IMR-90 (cell line): ENCODE results near the gene SLC16A4. TPM values are rescaled to one million over a fixed set of nuclear protein-coding genes. Genes with fewer than 3 reads are reported as not detected.
A peak's percentile ranks its signal among the peaks of the same experiment; 100 is the strongest.

ENCODE experiments used
- ATAC-seq: fragments of 200-7000 bp; cut with Tn5 transposase; 2 replicates; pipeline ENCODE4 v1.9.1; 2020; ENCODE audit warnings: low read depth, mild to moderate bottlenecking, moderate library complexity
- BruUV-seq: library from RNA; stranded (reverse); fragments of 400-500 nt; replicated peaks from 2 replicates; lab custom pipeline; 2021; lab: Mats Ljungman, UMichigan
- CTCF ChIA-PET: fragments of 300-600 bp; formaldehyde crosslinking; extraction: SDS; loops from one replicate; lab custom pipeline; 2021; ENCODE audit warnings: antibody characterized with exemption; lab: Yijun Ruan, JAX
- POLR2A ChIA-PET: fragments of 300-600 bp; sonication (Branson Sonifier 250); formaldehyde crosslinking; loops from one replicate; lab custom pipeline; 2022; ENCODE audit warnings: antibody characterized with exemption; ENCODE audit not compliant: unreplicated experiment; lab: Charles Lee
- DNase-seq: peaks from one replicate; pipeline ENCODE4 v3.0.0; 2013
- H2AFZ ChIP-seq: replicated peaks from 2 replicates; pipeline ENCODE3; 2013; ENCODE audit warnings: low read length, mild to moderate bottlenecking; ENCODE audit not compliant: poor library complexity
- H2AK5ac ChIP-seq: 2 replicates; pipeline ENCODE4 v1.6.1; 2013; ENCODE audit warnings: low read depth, low read length, inconsistent platforms
- H2AK9ac ChIP-seq: replicated peaks from 2 replicates; pipeline ENCODE3; 2013; ENCODE audit warnings: mild to moderate bottlenecking, low read depth, low read length, moderate library complexity; ENCODE audit not compliant: poor library complexity
- H2BK120ac ChIP-seq: 2 replicates; pipeline ENCODE4 v1.6.1; 2013; ENCODE audit warnings: low read depth, low read length, inconsistent platforms
- H2BK15ac ChIP-seq: 3 replicates; pipeline ENCODE4 v1.6.1; 2013; ENCODE audit warnings: low read depth, low read length, inconsistent platforms
- H2BK20ac ChIP-seq: 2 replicates; pipeline ENCODE4 v1.6.1; 2013; ENCODE audit warnings: low read depth, mild to moderate bottlenecking, inconsistent platforms, low read length, moderate library complexity
- H2BK5ac ChIP-seq: 2 replicates; pipeline ENCODE4 v1.6.1; 2013; ENCODE audit warnings: mild to moderate bottlenecking, low read depth, low read length, inconsistent platforms; ENCODE audit not compliant: poor library complexity, severe bottlenecking
- H3K14ac ChIP-seq: replicated peaks from 2 replicates; pipeline ENCODE4 v1.6.1; 2013; ENCODE audit warnings: low read depth, low read length, inconsistent platforms
- H3K18ac ChIP-seq: 2 replicates; pipeline ENCODE4 v1.6.1; 2013; ENCODE audit warnings: low read depth, low read length, control low read depth
- H3K23ac ChIP-seq: 2 replicates; pipeline ENCODE4 v1.6.1; 2013; ENCODE audit warnings: low read depth, low read length, inconsistent platforms
- H3K27ac ChIP-seq: 2 replicates; pipeline ENCODE4 v1.5.1; 2013; ENCODE audit warnings: mild to moderate bottlenecking, control low read depth, low read length; ENCODE audit not compliant: insufficient read depth
- H3K27me3 ChIP-seq: 2 replicates; pipeline ENCODE4 v1.6.1; 2013; ENCODE audit warnings: low read length; ENCODE audit not compliant: control insufficient read depth, insufficient read depth
- H3K36me3 ChIP-seq: 2 replicates; pipeline ENCODE4 v1.6.1; 2013; ENCODE audit warnings: low read length, mixed read lengths; ENCODE audit not compliant: control insufficient read depth, insufficient read depth
- H3K4ac ChIP-seq: 2 replicates; pipeline ENCODE4 v1.6.1; 2013; ENCODE audit warnings: low read depth, low read length, inconsistent platforms
- H3K4me1 ChIP-seq: 2 replicates; pipeline ENCODE4 v1.6.1; 2013; ENCODE audit warnings: low read length, mixed read lengths; ENCODE audit not compliant: control insufficient read depth, insufficient read depth
- H3K4me2 ChIP-seq: 2 replicates; pipeline ENCODE4 v1.6.1; 2013; ENCODE audit warnings: low read depth, mild to moderate bottlenecking, control low read depth, low read length, moderate library complexity
- H3K4me3 ChIP-seq: 2 replicates; pipeline ENCODE4 v1.5.1; 2013; ENCODE audit warnings: low read depth, mild to moderate bottlenecking, control low read depth, low read length, moderate library complexity; ENCODE audit not compliant: insufficient read depth
- H3K56ac ChIP-seq: 2 replicates; pipeline ENCODE4 v1.6.1; 2013; ENCODE audit warnings: low read length, inconsistent platforms; ENCODE audit not compliant: insufficient read depth; ENCODE audit errors: extremely low read depth
- H3K79me1 ChIP-seq, 2 experiments: 2 replicates each; pipeline ENCODE4 v1.6.1; 2013; ENCODE audit warnings: low read length in 2 of 2, inconsistent platforms in 1 of 2, low read depth in 1 of 2
- H3K9ac ChIP-seq: 2 replicates; pipeline ENCODE4 v1.6.1; 2013; ENCODE audit warnings: low read depth, low read length, control low read depth
- H3K9me1 ChIP-seq: 2 replicates; pipeline ENCODE4 v1.6.1; 2013; ENCODE audit warnings: low read length, inconsistent platforms; ENCODE audit not compliant: insufficient read depth
- H3K9me3 ChIP-seq: 2 replicates; pipeline ENCODE4 v1.6.1; 2013; ENCODE audit warnings: low read length; ENCODE audit not compliant: control insufficient read depth, insufficient read depth
- H4K20me1 ChIP-seq: 2 replicates; pipeline ENCODE4 v1.6.1; 2013; ENCODE audit warnings: low read length, inconsistent platforms; ENCODE audit not compliant: insufficient read depth
- H4K5ac ChIP-seq: 2 replicates; pipeline ENCODE4 v1.6.1; 2013; ENCODE audit warnings: mild to moderate bottlenecking, low read depth, low read length, control low read depth
- H4K8ac ChIP-seq, 2 experiments: 2 replicates each; pipeline ENCODE4 v1.6.1; 2013; ENCODE audit warnings: low read depth in 2 of 2, low read length in 2 of 2, control low read depth in 1 of 2, inconsistent platforms in 1 of 2
- H4K91ac ChIP-seq: 2 replicates; pipeline ENCODE4 v1.6.1; 2013; ENCODE audit warnings: low read depth, low read length, inconsistent platforms; ENCODE audit not compliant: insufficient read depth
- BHLHE40 ChIP-seq: fragments of 150-350 bp; IDR thresholded peaks from 2 replicates; pipeline ENCODE4 v1.6.1; 2016; ENCODE audit warnings: mild to moderate bottlenecking, low read depth, low read length
- CEBPB ChIP-seq: IDR thresholded peaks from 2 replicates; pipeline ENCODE4 v1.6.1; 2012; ENCODE audit warnings: low read depth, low read length, improper control_type of control experiment
- CHD1 ChIP-seq: IDR thresholded peaks from 2 replicates; pipeline ENCODE4 v1.6.1; 2012; ENCODE audit warnings: low read depth, low read length, improper control_type of control experiment
- FOS ChIP-seq: fragments of 150-350 bp; IDR thresholded peaks from 2 replicates; pipeline ENCODE4 v1.6.1; 2016; ENCODE audit warnings: low read depth, low read length
- MAFK ChIP-seq: IDR thresholded peaks from 2 replicates; pipeline ENCODE4 v1.6.1; 2012; ENCODE audit warnings: low read depth, low read length, improper control_type of control experiment
- MAZ ChIP-seq: IDR thresholded peaks from 2 replicates; pipeline ENCODE4 v1.6.1; 2012; ENCODE audit warnings: low read depth, mild to moderate bottlenecking, low read length, improper control_type of control experiment, moderate library complexity, borderline replicate concordance
- MXI1 ChIP-seq: IDR thresholded peaks from 2 replicates; pipeline ENCODE4 v1.6.1; 2012; ENCODE audit warnings: low read depth, mild to moderate bottlenecking, low read length, moderate library complexity, borderline replicate concordance
- NFE2L2 ChIP-seq: fragments of 150-350 bp; IDR thresholded peaks from 2 replicates; pipeline ENCODE4 v1.6.1; 2016; ENCODE audit warnings: low read depth, mild to moderate bottlenecking, low read length
- POLR2A ChIP-seq: IDR thresholded peaks from 2 replicates; pipeline ENCODE4 v1.6.1; 2012; ENCODE audit warnings: mild to moderate bottlenecking, low read depth, low read length
- RCOR1 ChIP-seq: IDR thresholded peaks from 2 replicates; pipeline ENCODE4 v1.6.1; 2012; ENCODE audit warnings: mild to moderate bottlenecking, low read length, improper control_type of control experiment; ENCODE audit not compliant: insufficient replicate concordance
- RFX5 ChIP-seq: IDR thresholded peaks from 2 replicates; pipeline ENCODE4 v1.8.0; 2012; ENCODE audit warnings: low read depth, mild to moderate bottlenecking, low read length, moderate library complexity
- USF2 ChIP-seq: fragments of 150-350 bp; IDR thresholded peaks from 2 replicates; pipeline ENCODE4 v1.6.1; 2017; ENCODE audit warnings: mild to moderate bottlenecking, antibody characterized with exemption, low read length, low read depth
- WGBS, 2 experiments: methylation state at CpG; one replicate each; pipeline versions ENCODE4 v1.1.5 to v1.1.7; 2013; ENCODE audit warnings: missing lambda C conversion rate in 2 of 2; ENCODE audit not compliant: insufficient read length in 1 of 2; ENCODE audit errors: extremely low coverage in 2 of 2; 5-methylcytosine and 5-hydroxymethylcytosine counted together
- dilution Hi-C: fragments of 300-500 bp; cut with HindIII; formaldehyde crosslinking; loops from one replicate; pipeline ENCODE4 v1.14.3; 2018; ENCODE audit warnings: low sequenced_read_pairs; ENCODE audit not compliant: unreplicated experiment
- in situ Hi-C: fragments of 300-500 bp; cut with MboI; formaldehyde crosslinking; loops from 3 replicates; pipeline ENCODE4 v1.14.3; 2019; ENCODE audit warnings: low sequenced_read_pairs, inconsistent platforms, mixed read lengths
- intact Hi-C: fragments of 100-400 bp; cut with micrococcal nuclease; formaldehyde crosslinking; loops from 2 replicates; pipeline ENCODE4 v1.10.0; 2022
- polyA plus RNA-seq, 3 experiments: library from polyadenylated mRNA; depleted of rRNA; stranded (reverse); fragments of >200 nt; gene quantifications; 2 replicates each; pipeline ENCODE4 v1.2.3, GENCODE V29; 2012; ENCODE audit warnings: low replicate concordance in 1 of 3
- total RNA-seq: library from RNA; depleted of rRNA; stranded (reverse); fragments of >200 nt; gene quantifications from 2 replicates; pipeline ENCODE4 v1.2.3, GENCODE V29; 2012
- TF ChIP-seq, protein P1 (sequence below): conservative IDR thresholded peaks from 2 replicates; pipeline ENCODE4 v1.5.1; 2012; ENCODE audit warnings: mild to moderate bottlenecking, low read depth, low read length, improper control_type of control experiment

Gene SLC16A4
- total and polyA plus RNA-seq, 2 of the 4 experiments (the other 2 are of a cell fraction) = 27.7 to 65.2 TPM

DNA sequence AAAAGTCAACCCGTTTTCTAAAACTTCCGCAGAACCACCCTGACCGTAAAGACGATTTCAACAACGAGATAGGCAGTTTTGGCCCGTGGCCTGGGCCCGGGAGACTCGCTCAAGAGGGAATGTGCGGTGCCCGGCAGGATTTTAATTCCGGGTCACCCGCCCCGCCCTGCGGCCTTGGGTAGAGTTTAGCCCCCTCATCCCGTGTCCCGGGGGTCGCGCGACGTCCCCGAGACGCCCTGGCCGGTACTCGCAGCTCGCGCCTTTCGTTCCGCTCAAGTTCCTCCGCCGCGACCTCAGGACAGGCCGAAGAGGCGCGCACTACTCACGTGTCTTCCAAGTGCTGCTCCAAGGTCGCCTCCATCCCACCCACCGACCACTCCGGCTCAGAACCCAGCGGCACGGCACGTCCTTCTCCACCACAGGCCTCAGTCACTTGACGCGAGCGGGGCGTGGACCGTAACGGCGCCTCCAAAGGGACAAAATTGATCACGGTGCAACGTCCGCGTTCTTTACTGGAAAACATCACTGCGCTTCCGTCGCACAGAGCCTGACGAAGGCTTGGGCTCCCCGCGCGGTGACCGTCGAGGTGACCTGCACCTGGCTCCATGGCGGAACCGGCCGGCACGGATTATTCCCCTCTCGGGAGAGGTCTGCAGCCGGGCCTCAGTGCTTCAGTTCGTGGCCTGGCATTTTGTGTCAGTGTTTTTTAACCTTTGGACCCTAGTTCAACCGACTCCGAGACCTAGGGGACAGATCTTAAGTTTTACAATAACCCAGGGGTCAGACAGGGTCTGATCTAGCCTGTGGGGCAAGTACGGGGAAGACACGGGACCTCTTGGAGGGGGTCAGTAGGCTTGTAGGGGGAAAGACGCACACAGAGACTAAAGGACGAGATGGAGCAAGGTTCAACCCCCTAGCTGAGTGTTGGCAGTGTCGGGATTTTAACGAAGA is 16.7 kb upstream of the SLC16A4 start, which contains the start of gene LAMTOR5:
LAMTOR5 (minus strand) TSS at position 435 of the 951 bp plus-strand sequence; CDS start at position 361, 74 bp downstream.
- peak within 1 kb of the TSS; percentile 79 for H3K9ac ChIP-seq
- H4K91ac ChIP-seq = peak within 1 kb of the TSS; percentile 77
- ChIA-PET CTCF (interaction anchor here (0.8 to 2.6 kb wide), 2 partner anchors 53 to 89 kb away, joined by 4 to 13 read pairs; no protein-coding TSS in a partner anchor), POLR2A (no interaction called here)
- dilution Hi-C loops (no loop called here), in situ Hi-C loops (no loop called here), intact Hi-C loops (loop anchor here (1.0 kb wide), 1 partner anchor 68 kb away; the partner anchor contains the start of gene RBM15)
- H2AK5ac ChIP-seq = peak within 1 kb of the TSS; percentile 82
- H4K5ac ChIP-seq = peak within 1 kb of the TSS; percentile 91
- H3K4me1 ChIP-seq = peaks cover 2% of the 10 kb centered on the region; the same call in 1 of the 2 replicates
- peak within 1 kb of the TSS; percentile 98 for H2AFZ ChIP-seq
- H2BK5ac ChIP-seq = peak within 1 kb of the TSS; percentile 86
- H4K8ac ChIP-seq = peak within 1 kb of the TSS; percentile 98
- ATAC-seq (peak; percentile 97), DNase-seq (peak; percentile 92)
- H3K56ac ChIP-seq = peak within 1 kb of the TSS; percentile 92
- peak within 1 kb of the TSS; percentile 95 for H2AK9ac ChIP-seq
- H3K4ac ChIP-seq = peak within 1 kb of the TSS; percentile 92
- H3K9me1 ChIP-seq = no peaks in the 10 kb centered on the region
- peak within 1 kb of the TSS; percentile 75 for H3K27ac ChIP-seq
- H2BK120ac ChIP-seq = peak within 1 kb of the TSS; percentile 57
- peak within 1 kb of the TSS; percentile 11; the same call in 1 of the 2 replicates for H2BK20ac ChIP-seq
- peaks cover 10 to 28% of the 10 kb centered on the region in 2 experiments for H3K79me1 ChIP-seq
- no peaks in the 10 kb centered on the region for H4K20me1 ChIP-seq
- H3K18ac ChIP-seq = peak within 1 kb of the TSS; percentile 56
- H3K36me3 ChIP-seq = peaks cover 14% of the 10 kb centered on the region
- WGBS, 2 experiments = 1% methylated on average over 38 of the region's 76 CpGs; no CpG with 5 or more reads in 1 of the 2 experiments
- H3K4me2 ChIP-seq = peak within 1 kb of the TSS; percentile 89
- H3K9me3 ChIP-seq = no peaks in the 10 kb centered on the region
- BruUV-seq = TSS peak; percentile 69
- peak within 1 kb of the TSS; percentile 76 for H3K23ac ChIP-seq
- peak within 1 kb of the TSS; percentile 88 for H3K14ac ChIP-seq
- H3K27me3 ChIP-seq = no peaks in the 10 kb centered on the region
- peak within 1 kb of the TSS; percentile 48; the same call in 1 of the 3 replicates for H2BK15ac ChIP-seq
- H3K4me3 ChIP-seq = peak within 1 kb of the TSS; percentile 61
- 0 out of 2 replicates have a peak, but pooled peaks have one; percentile 27 for TF ChIP-seq MAFK
- TF ChIP-seq RCOR1 = peak; percentile 38
- TF ChIP-seq POLR2A = peak; percentile 89
- TF ChIP-seq MXI1 = peak; percentile 94
- TF ChIP-seq RFX5 = 0 out of 2 replicates have a peak, but pooled peaks have one; percentile 33
- peak; percentile 75 for TF ChIP-seq USF2
- peak; percentile 79 for TF ChIP-seq BHLHE40
- TF ChIP-seq MAZ = peak; percentile 62; the same call in 1 of the 2 replicates
- TF ChIP-seq CHD1 = no peak
- TF ChIP-seq FOS = no peak
- TF ChIP-seq, protein P1, sequence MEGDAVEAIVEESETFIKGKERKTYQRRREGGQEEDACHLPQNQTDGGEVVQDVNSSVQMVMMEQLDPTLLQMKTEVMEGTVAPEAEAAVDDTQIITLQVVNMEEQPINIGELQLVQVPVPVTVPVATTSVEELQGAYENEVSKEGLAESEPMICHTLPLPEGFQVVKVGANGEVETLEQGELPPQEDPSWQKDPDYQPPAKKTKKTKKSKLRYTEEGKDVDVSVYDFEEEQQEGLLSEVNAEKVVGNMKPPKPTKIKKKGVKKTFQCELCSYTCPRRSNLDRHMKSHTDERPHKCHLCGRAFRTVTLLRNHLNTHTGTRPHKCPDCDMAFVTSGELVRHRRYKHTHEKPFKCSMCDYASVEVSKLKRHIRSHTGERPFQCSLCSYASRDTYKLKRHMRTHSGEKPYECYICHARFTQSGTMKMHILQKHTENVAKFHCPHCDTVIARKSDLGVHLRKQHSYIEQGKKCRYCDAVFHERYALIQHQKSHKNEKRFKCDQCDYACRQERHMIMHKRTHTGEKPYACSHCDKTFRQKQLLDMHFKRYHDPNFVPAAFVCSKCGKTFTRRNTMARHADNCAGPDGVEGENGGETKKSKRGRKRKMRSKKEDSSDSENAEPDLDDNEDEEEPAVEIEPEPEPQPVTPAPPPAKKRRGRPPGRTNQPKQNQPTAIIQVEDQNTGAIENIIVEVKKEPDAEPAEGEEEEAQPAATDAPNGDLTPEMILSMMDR = peak; percentile 31
- TF ChIP-seq NFE2L2 = no peak
- peak; percentile 26; the same call in 1 of the 2 replicates for TF ChIP-seq CEBPB
